ENCODE results near the gene AGR2.

The AGR2 gene

DNA sequence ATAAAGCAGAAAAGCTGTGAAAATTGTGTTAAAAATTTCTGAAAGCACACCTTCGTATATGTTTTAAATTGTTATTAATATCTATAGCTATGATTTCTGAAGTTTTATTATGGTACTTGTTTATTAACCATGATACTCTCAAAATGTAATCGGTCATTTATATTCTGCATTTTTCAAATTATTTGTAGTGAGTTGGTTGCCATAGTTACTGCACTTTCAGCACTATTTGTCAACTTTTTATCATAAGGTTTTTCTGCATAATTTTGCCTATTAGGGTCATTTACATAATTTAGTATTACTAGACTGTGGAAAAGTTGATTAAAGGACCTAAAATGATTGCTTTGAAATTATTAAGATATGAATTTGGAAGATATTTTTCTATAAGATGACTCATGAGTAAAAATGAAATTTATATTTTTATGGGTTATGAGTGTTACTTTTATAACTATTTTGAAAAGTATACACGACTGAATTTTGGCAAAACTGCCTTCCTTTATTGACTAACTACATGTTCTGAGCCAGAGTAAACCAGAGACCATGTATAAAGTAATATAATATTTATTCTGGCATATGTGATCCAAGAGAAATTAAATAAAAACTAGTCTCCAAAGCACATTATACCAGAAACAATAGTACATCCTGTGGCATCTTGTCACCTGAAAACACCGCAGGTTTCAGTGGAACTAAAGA lies 7.9 kb upstream of the AGR2 start:
- DNase-seq, result no peak

DNA sequence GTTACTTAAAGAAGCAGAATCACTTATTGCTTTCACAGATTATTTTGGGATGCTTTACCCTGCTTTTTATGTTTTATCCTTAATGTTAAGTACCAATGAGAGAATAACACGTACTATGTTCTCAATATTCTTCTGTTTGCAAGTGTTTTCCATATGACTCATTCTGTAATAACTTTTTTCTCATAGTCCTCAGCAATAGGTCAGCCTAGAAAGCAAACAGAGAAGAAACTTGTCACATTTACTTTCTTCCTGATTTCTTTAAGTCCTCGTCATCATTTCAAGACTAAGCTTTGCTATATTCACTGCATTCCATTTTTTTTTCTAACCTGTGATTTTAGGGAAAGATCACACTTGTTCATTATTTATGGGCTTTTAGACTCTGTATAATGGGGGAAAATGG lies 6.8 kb upstream of the AGR2 start:
- no peak for DNase-seq

- DNase-seq, result no peak
Measured at GRCh38 chr7:16810573-16810972, 5.8 kb upstream of the AGR2 start.

- DNase-seq, result no peak
Measured at GRCh38 chr7:16810112-16810511, 5.3 kb upstream of the AGR2 start.

- DNase-seq, result no peak
Measured at GRCh38 chr7:16805441-16805840, 642 bp upstream of the AGR2 start.

DNA sequence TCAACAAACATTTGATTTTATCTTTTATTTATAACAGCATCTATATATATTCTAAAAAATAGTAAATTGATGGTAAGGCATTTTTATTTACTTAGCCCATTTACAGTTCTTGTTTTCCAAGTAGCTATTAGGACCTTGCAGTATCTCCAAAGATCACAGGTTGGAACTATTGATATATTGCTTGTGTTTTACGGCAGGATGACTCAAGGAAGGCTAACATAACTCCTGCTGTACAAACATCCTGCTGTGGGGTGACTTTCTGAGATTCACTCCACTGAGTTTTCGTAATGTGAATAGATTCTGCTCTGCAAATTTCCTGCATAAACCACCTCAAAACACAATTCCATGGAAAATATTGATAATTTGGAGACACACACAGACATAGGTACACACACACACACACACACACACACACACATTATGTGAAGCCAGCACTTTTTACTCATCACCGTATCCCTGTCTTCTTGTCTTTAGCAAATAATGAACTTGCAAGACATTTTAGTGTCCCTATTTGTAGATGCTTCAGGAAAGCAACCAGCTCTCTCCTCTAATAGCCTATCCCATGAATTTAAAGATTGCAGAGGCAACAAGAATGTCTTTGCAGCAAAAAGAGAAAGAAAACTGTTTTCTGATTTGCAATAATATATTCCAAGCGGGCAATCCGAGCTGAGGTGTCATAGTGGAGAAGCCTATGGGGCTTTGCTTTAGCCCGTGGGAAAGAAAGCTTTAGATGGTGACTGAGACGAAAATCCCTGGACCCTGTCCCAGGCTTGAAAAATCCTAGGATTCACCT lies 722 bp downstream of the AGR2 start:
- DNase-seq, result no peak

DNA sequence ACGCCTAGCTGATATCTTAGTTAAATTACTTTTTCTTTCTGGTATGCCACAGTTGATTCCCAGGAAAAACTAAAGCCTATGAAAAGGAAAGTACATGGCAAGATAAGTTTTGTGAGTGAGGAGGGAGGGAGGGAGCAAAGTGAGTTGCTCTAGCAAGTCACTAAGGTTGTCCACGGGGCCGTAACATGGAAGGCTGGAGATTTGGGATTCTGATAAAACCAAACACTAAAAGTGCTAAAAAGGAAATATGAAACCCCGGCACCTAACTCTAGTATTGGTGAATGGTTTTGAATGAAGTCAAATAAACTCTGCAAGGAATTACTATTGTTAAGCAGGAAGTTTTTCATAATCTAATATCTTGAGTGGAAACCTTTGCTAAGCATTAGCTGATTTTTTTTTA lies 1.7 kb downstream of the AGR2 start:
- no peak for DNase-seq

DNA sequence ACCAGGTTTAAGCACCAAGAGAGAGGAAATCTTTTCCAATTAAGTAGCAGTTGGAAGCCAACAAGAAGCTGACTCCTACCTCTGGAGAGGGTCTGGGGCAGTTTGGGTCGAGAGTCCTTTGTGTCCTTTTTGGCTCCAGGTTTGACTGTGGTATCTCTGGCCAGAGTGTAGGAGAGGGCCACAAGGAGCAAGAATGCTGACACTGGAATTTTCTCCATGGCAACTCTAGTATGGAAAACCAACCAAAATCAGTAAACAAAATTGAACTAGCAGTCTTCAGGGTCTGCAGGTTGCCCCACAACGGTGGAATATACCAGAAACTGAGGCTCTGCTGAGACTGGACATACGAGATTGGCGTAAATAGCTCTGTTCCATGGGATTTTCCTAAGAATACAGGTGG lies 3.2 kb downstream of the AGR2 start:
- DNase-seq, result no peak

DNA sequence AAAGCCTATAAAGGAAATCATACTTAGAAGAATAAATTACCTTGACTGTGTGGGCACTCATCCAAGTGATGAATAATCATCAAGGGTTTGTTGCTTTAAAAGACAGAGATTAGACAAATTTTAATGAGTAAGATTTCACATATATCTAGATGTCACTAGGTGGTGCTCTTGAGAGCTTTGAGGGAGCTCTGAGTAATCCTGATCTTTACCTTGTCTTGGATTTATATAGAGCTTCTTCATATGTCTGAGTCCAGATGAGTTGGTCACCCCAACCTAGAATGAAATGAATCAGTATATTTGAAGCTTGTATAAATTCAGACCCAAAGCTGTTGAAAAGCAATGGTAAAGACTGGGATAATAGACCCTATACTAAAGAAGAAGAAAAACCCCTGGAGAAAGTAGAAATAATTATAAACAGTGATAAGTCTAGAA lies 3.7 kb downstream of the AGR2 start:
- DNase-seq, result no peak

DNA sequence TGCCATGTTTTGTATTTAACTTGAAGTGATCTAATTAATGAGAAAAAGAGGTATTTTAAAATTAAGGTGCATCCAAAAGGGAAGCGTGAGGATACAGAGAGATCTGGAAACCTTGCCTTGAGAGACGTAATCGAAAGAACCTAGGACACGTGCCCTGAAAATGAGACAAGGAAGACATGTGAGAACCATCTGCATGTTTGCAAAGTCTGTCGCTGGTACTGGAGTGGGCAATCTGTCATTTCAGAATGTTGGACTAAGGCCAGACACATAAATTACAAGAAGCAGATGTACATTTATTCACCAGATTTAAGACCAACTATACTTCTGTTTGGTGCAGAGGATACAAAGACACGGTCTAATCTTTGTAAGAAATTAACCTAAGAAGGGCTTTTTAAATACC lies 9.2 kb downstream of the AGR2 start:
- no peak for DNase-seq

GRCh38 chr7:16794986-16795385 lies 9.8 kb downstream of the AGR2 start:
- DNase-seq, result no peak

- no peak for DNase-seq
Measured at GRCh38 chr7:16791905-16792698, 12.7 kb downstream of the AGR2 start.

- no peak for DNase-seq
Measured at GRCh38 chr7:16791071-16791470, 13.7 kb downstream of the AGR2 start.

- DNase-seq, result no peak
Measured at GRCh38 chr7:16787127-16787526, 17.7 kb downstream of the AGR2 start.

- DNase-seq, result no peak
Measured at GRCh38 chr7:16786257-16786656, 18.5 kb downstream of the AGR2 start.

- no peak for DNase-seq
Measured at GRCh38 chr7:16785846-16786245, 19.0 kb downstream of the AGR2 start.

GRCh38 chr7:16785321-16785720 lies 19.5 kb downstream of the AGR2 start:
- DNase-seq, result no peak

DNA sequence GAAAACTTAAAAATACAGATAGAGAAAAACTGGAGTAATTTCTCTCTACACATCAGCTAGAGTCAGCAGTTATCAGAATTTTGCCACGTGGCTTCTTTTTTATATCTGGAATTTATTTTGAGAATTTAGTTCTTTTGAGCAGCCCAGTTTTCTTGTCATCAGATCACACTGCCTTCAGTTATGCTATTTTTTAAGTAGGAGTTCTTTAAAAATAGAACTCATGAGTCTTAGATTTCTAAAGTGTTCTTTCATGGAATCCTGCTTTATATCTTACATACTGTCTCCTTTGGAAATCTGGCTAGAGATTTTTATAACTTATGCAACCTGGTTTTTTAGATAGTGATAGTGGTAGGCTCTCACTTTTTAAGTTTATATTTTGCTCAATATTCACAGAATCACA lies 24.2 kb downstream of the AGR2 start:
- DNase-seq, result no peak

- DNase-seq, result no peak
Measured at GRCh38 chr7:16779051-16779450, 25.7 kb downstream of the AGR2 start.

GRCh38 chr7:16778476-16778875 lies 26.3 kb downstream of the AGR2 start:
- DNase-seq, result no peak

DNA sequence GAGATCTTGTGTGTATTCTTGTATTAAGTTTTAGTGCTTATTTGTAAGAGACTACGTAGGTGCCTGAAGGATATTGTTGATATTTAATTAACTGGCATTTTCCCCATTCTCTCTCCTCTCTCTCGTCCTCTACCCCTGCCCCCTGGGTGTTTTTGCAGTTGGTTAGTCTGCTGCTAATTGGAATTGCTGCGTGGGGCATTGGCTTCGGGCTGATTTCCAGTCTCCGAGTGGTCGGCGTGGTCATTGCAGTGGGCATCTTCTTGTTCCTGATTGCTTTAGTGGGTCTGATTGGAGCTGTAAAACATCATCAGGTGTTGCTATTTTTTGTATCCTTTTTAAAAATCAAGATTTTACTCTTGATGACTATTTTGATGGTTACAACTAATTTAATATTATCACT lies 28.7 kb downstream of the AGR2 start:
- no peak for DNase-seq

GRCh38 chr7:16774986-16775385 lies 29.8 kb downstream of the AGR2 start:
- DNase-seq, result no peak

- DNase-seq, result no peak
Measured at GRCh38 chr7:16774294-16774693, 30.5 kb downstream of the AGR2 start.

- DNase-seq, result no peak
Measured at GRCh38 chr7:16773884-16774283, 30.9 kb downstream of the AGR2 start.
